Measurements from ENCODE around the gene FUT8. TPM values are rescaled to one million over a fixed set of nuclear protein-coding genes. Genes with fewer than 3 reads are reported as not detected.

The FUT8 gene
- total RNA-seq, 1 experiment from 2014 or later, result 129 TPM

GRCh38 chr14:65769151-65769550, 356.6 kb downstream of the FUT8 start:
- DNase-seq, result no peak
- TF ChIP-seq CTCF (IDR thresholded peaks at IDR 0.05; ENCODE audit: unreplicated experiment), result no peak
- intact Hi-C loops (cut with micrococcal nuclease; ENCODE audit: unreplicated experiment), result no loop called here
- peaks cover 29% of the 10 kb centered on the region for H3K27me3 Mint-ChIP-seq (ENCODE audit: unreplicated experiment)
- no peaks in the 10 kb centered on the region for H3K36me3 Mint-ChIP-seq (ENCODE audit: insufficient read depth, unreplicated experiment)
- no peak overlapping the region for H3K27ac Mint-ChIP-seq (ENCODE audit: unreplicated experiment)
- BruUV-seq (replicated peaks), result no TSS peak
- H3K4me3 Mint-ChIP-seq (ENCODE audit: low read depth, unreplicated experiment), result no peak overlapping the region
- no peaks in the 10 kb centered on the region for H3K9me3 Mint-ChIP-seq (ENCODE audit: low read depth, unreplicated experiment)
- H3K4me1 Mint-ChIP-seq (ENCODE audit: low read depth, unreplicated experiment), result peaks cover 18% of the 10 kb centered on the region
- CTCF ChIA-PET, result no interaction called here

- CTCF ChIA-PET, result no interaction called here
- TF ChIP-seq CTCF (IDR thresholded peaks at IDR 0.05; ENCODE audit: unreplicated experiment), result no peak
- H3K4me1 Mint-ChIP-seq (ENCODE audit: low read depth, unreplicated experiment), result peaks cover 25% of the 10 kb centered on the region
- H3K27me3 Mint-ChIP-seq (ENCODE audit: unreplicated experiment), result peaks cover 22% of the 10 kb centered on the region
- H3K36me3 Mint-ChIP-seq (ENCODE audit: insufficient read depth, unreplicated experiment), result no peaks in the 10 kb centered on the region
- H3K9me3 Mint-ChIP-seq (ENCODE audit: low read depth, unreplicated experiment), result no peaks in the 10 kb centered on the region
- BruUV-seq (replicated peaks), result no TSS peak
- intact Hi-C loops (cut with micrococcal nuclease; ENCODE audit: unreplicated experiment), result no loop called here
- no peak for DNase-seq
- H3K4me3 Mint-ChIP-seq (ENCODE audit: low read depth, unreplicated experiment), result no peak overlapping the region
- no peak overlapping the region for H3K27ac Mint-ChIP-seq (ENCODE audit: unreplicated experiment)
These were observed 358.2 kb downstream of the FUT8 start for GRCh38 chr14:65770681-65771080.

- no TSS peak for BruUV-seq (replicated peaks)
- Mint-ChIP-seq H3K36me3 (ENCODE audit: insufficient read depth, unreplicated experiment) (peaks cover 3% of the 10 kb centered on the region), H3K4me3 (ENCODE audit: low read depth, unreplicated experiment) (no peak overlapping the region), H3K9me3 (ENCODE audit: low read depth, unreplicated experiment) (no peaks in the 10 kb centered on the region), H3K27ac (ENCODE audit: unreplicated experiment) (no peak overlapping the region), H3K4me1 (ENCODE audit: low read depth, unreplicated experiment) (peaks cover 31% of the 10 kb centered on the region), H3K27me3 (ENCODE audit: unreplicated experiment) (peaks cover 16% of the 10 kb centered on the region)
- intact Hi-C loops (cut with micrococcal nuclease; ENCODE audit: unreplicated experiment), result no loop called here
- CTCF ChIA-PET, result no interaction called here
- no peak for TF ChIP-seq CTCF (IDR thresholded peaks at IDR 0.05; ENCODE audit: unreplicated experiment)
- DNase-seq, result no peak
These were observed 358.7 kb downstream of the FUT8 start for GRCh38 chr14:65771271-65771670.

GRCh38 chr14:65772466-65772865, 359.9 kb downstream of the FUT8 start:
- peaks cover 4% of the 10 kb centered on the region for H3K27me3 Mint-ChIP-seq (ENCODE audit: unreplicated experiment)
- DNase-seq, result no peak
- no TSS peak for BruUV-seq (replicated peaks)
- H3K4me3 Mint-ChIP-seq (ENCODE audit: low read depth, unreplicated experiment), result no peak overlapping the region
- TF ChIP-seq CTCF (IDR thresholded peaks at IDR 0.05; ENCODE audit: unreplicated experiment), result no peak
- H3K4me1 Mint-ChIP-seq (ENCODE audit: low read depth, unreplicated experiment), result peaks cover 34% of the 10 kb centered on the region
- no peak overlapping the region for H3K27ac Mint-ChIP-seq (ENCODE audit: unreplicated experiment)
- intact Hi-C loops (cut with micrococcal nuclease; ENCODE audit: unreplicated experiment), result no loop called here
- no peaks in the 10 kb centered on the region for H3K9me3 Mint-ChIP-seq (ENCODE audit: low read depth, unreplicated experiment)
- peaks cover 3% of the 10 kb centered on the region for H3K36me3 Mint-ChIP-seq (ENCODE audit: insufficient read depth, unreplicated experiment)
- CTCF ChIA-PET, result interaction anchor here (0.6 kb wide), 1 partner anchor 227 kb away, joined by 3 read pairs; no protein-coding TSS in a partner anchor

Measured in Calu3 (cell line).